ENCODE measurements around the gene TMX3. TPM values are rescaled to one million over a fixed set of nuclear protein-coding genes. Genes with fewer than 3 reads are reported as not detected.

The TMX3 gene
- total RNA-seq, 4 donors from 2014 or later: 13.5 to 146 (median 44.7) TPM

GRCh38 chr18:68648191-68648590, 66.7 kb downstream of the TMX3 start:
- H3K36me3 ChIP-seq: no peaks in the 10 kb centered on the region
- no peak overlapping the region for H3K27ac ChIP-seq
- H3K4me3 ChIP-seq: no peak overlapping the region
- no peaks in the 10 kb centered on the region for H3K27me3 ChIP-seq
- no peaks in the 10 kb centered on the region for H3K9me3 ChIP-seq
- DNase-seq: no peak
- H3K4me1 ChIP-seq: no peaks in the 10 kb centered on the region
- intact Hi-C loops (cut with DNase I; ENCODE audit: low total_unique reads) (no loop called here), in situ Hi-C loops (cut with MboI; ENCODE audit: low pct_ligation_motif_present in 1 of 4, low pct_unique_long_range_greater_than_20kb in 1 of 4, low sequenced_read_pairs in 3 of 4) (no loop called here)
- no peak for TF ChIP-seq POLR2AphosphoS5 (IDR thresholded peaks at IDR 0.05)
- no peak for TF ChIP-seq CTCF (IDR thresholded peaks at IDR 0.05)
- TF ChIP-seq EP300 (IDR thresholded peaks at IDR 0.05; ENCODE audit: low read depth): no peak
- no peak for TF ChIP-seq POLR2A (IDR thresholded peaks at IDR 0.05)

GRCh38 chr18:68642003-68642402, 72.9 kb downstream of the TMX3 start:
- no peaks in the 10 kb centered on the region for H3K4me1 ChIP-seq

GRCh38 chr18:68640861-68641260, 74.0 kb downstream of the TMX3 start:
- TF ChIP-seq CTCF (IDR thresholded peaks at IDR 0.05): no peak
- TF ChIP-seq POLR2A (IDR thresholded peaks at IDR 0.05): no peak
- no peak for TF ChIP-seq EP300 (IDR thresholded peaks at IDR 0.05; ENCODE audit: low read depth)
- no peak for TF ChIP-seq POLR2AphosphoS5 (IDR thresholded peaks at IDR 0.05)
- no peaks in the 10 kb centered on the region for H3K27me3 ChIP-seq
- intact Hi-C loops (cut with DNase I; ENCODE audit: low total_unique reads): no loop called here
- in situ Hi-C loops (cut with MboI; ENCODE audit: low pct_ligation_motif_present in 1 of 4, low pct_unique_long_range_greater_than_20kb in 1 of 4, low sequenced_read_pairs in 3 of 4): no loop called here
- no peaks in the 10 kb centered on the region for H3K36me3 ChIP-seq
- no peak for DNase-seq
- no peak overlapping the region for H3K27ac ChIP-seq
- H3K9me3 ChIP-seq: no peaks in the 10 kb centered on the region
- no peaks in the 10 kb centered on the region for H3K4me1 ChIP-seq
- no peak overlapping the region for H3K4me3 ChIP-seq

More at GRCh38 chr18:68642003-68642402, 72.9 kb downstream of the TMX3 start:
- in situ Hi-C loops (cut with MboI; ENCODE audit: low pct_ligation_motif_present in 1 of 4, low pct_unique_long_range_greater_than_20kb in 1 of 4, low sequenced_read_pairs in 3 of 4) (no loop called here), intact Hi-C loops (cut with DNase I; ENCODE audit: low total_unique reads) (no loop called here)
- 28 to 51% methylated on average over 3 of the region's 3 CpGs for WGBS, 2 donors (ENCODE audit: low coverage in 1 of 2)
- Histone ChIP-seq H3K27ac (no peak overlapping the region), H3K4me3 (no peak overlapping the region), H3K36me3 (no peaks in the 10 kb centered on the region), H3K27me3 (no peaks in the 10 kb centered on the region), H3K9me3 (no peaks in the 10 kb centered on the region)
- DNase-seq: no peak
- TF ChIP-seq CTCF (IDR thresholded peaks at IDR 0.05): no peak
- no peak for TF ChIP-seq POLR2AphosphoS5 (IDR thresholded peaks at IDR 0.05)
- no peak for TF ChIP-seq EP300 (IDR thresholded peaks at IDR 0.05; ENCODE audit: low read depth)
- no peak for TF ChIP-seq POLR2A (IDR thresholded peaks at IDR 0.05)

- intact Hi-C loops (cut with DNase I; ENCODE audit: low total_unique reads): no loop called here
- 91 to 100% methylated on average over 2 to 6 of the region's 6 CpGs for whole genome bisulfite sequencing, 2 donors (ENCODE audit: low coverage in 1 of 2)
- in situ Hi-C loops (cut with MboI; ENCODE audit: low pct_ligation_motif_present in 1 of 4, low pct_unique_long_range_greater_than_20kb in 1 of 4, low sequenced_read_pairs in 3 of 4): no loop called here
Measured at GRCh38 chr18:68638613-68639012, 76.3 kb downstream of the TMX3 start.

GRCh38 chr18:68627812-68628211, 87.1 kb downstream of the TMX3 start:
- intact Hi-C loops (cut with DNase I; ENCODE audit: low total_unique reads) (no loop called here), in situ Hi-C loops (cut with MboI; ENCODE audit: low pct_ligation_motif_present in 1 of 4, low pct_unique_long_range_greater_than_20kb in 1 of 4, low sequenced_read_pairs in 3 of 4) (no loop called here)
- Histone ChIP-seq H3K36me3 (no peaks in the 10 kb centered on the region), H3K4me3 (no peak overlapping the region), H3K27ac (no peak overlapping the region), H3K4me1 (no peaks in the 10 kb centered on the region), H3K27me3 (no peaks in the 10 kb centered on the region), H3K9me3 (no peaks in the 10 kb centered on the region)
- TF ChIP-seq POLR2A (IDR thresholded peaks at IDR 0.05) (no peak), POLR2AphosphoS5 (IDR thresholded peaks at IDR 0.05) (no peak), EP300 (IDR thresholded peaks at IDR 0.05; ENCODE audit: low read depth) (no peak)
- DNase-seq: no peak

More at GRCh38 chr18:68638613-68639012, 76.3 kb downstream of the TMX3 start:
- H3K36me3 ChIP-seq: no peaks in the 10 kb centered on the region
- no peak for DNase-seq
- no peak overlapping the region for H3K4me3 ChIP-seq
- H3K27ac ChIP-seq: no peak overlapping the region
- no peaks in the 10 kb centered on the region for H3K4me1 ChIP-seq
- no peaks in the 10 kb centered on the region for H3K9me3 ChIP-seq
- no peaks in the 10 kb centered on the region for H3K27me3 ChIP-seq
- TF ChIP-seq POLR2A (IDR thresholded peaks at IDR 0.05): no peak
- no peak for TF ChIP-seq EP300 (IDR thresholded peaks at IDR 0.05; ENCODE audit: low read depth)

Other genes starting within 250 kb of the TMX3 start
- gene CCDC102B, start 83.0 kb upstream of the TMX3 start, total RNA-seq: 1 to 10 TPM; 1.5 to 6.0 (median 4.6) TPM

All from transverse colon (tissue), 4 donors.